SK-N-MC (cell line): ENCODE data around the gene TIFAB.

ENCODE experiments used
- EZH2 ChIP-seq: fragments of 200-600 bp; sonication (generic); IDR thresholded peaks from one replicate; pipeline ENCODE4 v1.6.1; 2017; ENCODE audit warnings: antibody characterized with exemption
- POLR2AphosphoS5 ChIP-seq: IDR thresholded peaks from 2 replicates; pipeline ENCODE4 v1.6.1; 2012; ENCODE audit warnings: mild to moderate bottlenecking, low read depth, low read length, borderline replicate concordance

DNA sequence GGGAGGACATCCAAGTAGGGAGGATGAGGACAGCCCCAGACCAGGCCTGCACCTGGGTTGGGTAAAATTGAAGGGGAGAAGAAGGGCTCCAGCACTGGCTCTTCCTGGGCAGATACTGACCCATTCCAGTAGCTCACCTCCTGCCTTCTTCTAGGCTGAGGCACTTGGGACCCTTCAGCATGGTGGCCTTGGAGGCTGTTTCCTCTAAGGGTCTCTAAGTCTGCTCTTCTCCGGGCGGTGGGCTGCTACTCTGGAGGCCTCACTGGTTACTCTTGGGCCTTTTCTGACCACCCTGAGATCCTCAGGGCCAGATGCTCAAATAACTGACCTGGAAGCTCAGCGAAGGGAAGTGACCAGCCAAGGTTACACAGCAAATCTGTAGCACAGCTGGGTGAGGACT is 2.8 kb upstream of the TIFAB start:
- TF ChIP-seq POLR2AphosphoS5 (no peak), EZH2 (no peak)
